GM21786 (cell line): ENCODE measurements around the gene NSD1.

Experiments
- ATAC-seq: cut with Tn5 transposase; IDR thresholded peaks from one replicate; pipeline ENCODE4 v1.9.1; 2021; ENCODE audit not compliant: unreplicated experiment

Gene NSD1

GRCh38 chr5:177319913-177320588 is 186.5 kb downstream of the NSD1 start:
- no peak for ATAC-seq

GRCh38 chr5:177320879-177321278 is 187.3 kb downstream of the NSD1 start:
- no peak for ATAC-seq

- ATAC-seq: no peak
Measured at GRCh38 chr5:177325868-177326381, 192.4 kb downstream of the NSD1 start.

DNA sequence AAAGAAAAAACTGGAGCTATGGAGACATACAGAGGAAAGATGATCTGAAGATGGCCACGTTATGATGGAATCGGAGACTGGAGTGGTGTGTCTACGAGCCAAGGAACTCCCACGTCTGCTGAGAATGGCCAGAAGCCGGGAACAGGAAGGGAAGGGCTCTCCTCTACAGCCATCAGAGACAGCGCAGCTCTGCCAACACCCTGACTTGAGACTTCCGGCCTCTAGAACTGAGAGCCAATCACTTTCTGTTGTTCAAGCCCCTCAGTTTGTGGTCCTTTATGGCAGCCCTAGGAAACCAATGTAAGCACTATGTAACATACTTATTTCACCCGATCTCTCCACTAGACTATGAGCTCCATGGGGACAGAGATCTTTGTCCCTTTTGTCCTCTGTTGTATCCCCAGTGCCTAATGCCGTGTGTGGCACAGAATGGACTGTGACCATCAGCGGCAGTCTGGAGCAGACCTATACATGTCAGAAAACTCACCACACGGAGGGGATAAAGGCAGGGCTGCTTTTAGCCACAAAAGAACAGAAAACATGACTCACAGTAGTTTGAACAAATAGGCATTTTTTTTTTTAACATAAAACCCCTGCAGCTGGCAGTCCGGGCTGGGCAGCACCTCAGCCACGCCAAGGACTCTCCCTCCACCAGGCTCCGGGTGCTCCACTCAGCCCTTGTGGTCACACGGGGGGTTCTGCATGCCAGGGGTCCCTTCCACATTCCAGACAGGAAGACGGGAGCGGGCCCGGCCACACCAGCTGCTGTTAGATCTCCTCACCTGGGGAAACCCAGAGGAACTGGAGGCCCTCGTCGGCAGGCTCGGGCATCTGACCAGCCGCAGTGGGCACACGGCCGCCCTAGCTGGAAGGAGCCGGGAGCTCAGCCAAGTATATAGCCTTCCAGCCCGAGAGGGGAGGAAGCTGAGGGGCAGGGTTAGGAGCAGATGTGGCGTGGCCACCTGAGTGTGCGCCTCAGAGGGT is 194.3 kb downstream of the NSD1 start:
- ATAC-seq: no peak

DNA sequence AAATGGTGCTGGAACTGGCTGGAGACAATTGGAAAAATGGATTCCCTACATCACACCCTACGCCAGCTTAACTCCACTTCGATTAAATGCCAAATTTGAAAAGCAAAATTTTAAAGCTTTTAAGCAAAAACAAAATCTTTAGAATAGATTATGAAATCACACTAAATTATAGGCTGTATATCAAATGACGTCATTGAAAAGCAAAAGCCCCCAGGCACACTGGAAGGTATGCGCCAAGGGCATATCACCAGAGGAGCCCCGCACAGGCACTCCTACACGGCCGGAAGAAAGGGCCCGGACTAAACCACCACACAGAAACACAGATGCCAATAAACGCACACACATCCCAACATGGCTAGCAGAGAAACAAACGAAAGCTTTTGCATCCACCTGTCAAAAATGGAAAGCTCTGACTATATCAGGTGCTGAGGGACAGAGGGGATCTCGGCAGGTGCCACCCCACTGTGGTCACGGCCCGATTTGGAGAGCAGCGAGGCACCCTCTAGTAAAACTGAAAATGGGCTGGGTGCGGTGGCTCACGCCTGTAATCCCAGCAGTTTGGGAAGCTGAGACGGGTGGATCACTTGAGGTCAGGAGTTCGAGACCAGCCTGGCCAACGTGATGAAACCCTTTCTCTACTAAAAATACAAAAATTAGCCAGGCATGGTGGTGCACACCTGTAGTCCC is 195.1 kb downstream of the NSD1 start:
- ATAC-seq: no peak

- ATAC-seq: no peak
Measured at GRCh38 chr5:177329883-177330282, 196.3 kb downstream of the NSD1 start.

DNA sequence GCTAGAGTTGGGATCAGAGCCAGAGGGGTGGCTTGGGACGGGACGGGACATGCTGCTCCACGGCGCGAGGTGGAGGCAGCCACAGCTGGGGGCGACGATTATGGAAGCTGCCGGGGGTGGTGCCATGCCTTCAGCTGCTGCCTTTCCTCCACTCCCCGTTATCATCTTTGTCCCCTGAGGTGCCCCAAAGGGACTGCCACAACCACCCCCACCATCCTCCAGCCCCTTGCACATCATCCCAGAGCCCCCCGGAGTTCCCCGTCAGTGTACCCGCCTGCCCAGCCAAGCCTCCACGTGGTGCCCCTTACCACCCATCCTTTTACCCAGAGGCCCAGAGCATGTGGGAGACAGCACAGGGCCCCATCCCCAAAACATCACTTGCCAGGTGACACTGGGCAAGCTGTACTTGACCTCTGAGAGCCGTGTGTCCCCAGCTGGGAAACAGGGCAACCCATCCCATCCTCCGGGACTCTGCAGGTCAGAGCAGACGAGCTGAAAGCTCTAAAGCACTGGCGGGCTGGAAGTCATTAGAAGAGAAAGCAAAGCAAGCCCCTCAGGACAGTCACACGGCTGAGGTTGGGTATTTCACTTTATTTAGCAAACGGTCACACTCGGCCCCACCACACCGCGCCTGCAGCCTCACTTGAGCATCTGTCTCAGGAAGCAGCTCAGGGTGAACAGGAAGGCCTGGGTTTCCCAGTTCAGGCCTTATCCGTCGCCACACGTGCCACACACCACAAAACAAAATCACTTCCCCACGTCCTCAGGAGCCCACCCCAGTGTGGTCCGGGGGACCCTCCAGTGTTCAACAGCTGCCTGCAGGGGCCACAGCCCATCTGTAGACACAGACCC is 197.6 kb downstream of the NSD1 start:
- no peak for ATAC-seq

- no peak for ATAC-seq
Measured at GRCh38 chr5:177332031-177332895, 198.7 kb downstream of the NSD1 start.

DNA sequence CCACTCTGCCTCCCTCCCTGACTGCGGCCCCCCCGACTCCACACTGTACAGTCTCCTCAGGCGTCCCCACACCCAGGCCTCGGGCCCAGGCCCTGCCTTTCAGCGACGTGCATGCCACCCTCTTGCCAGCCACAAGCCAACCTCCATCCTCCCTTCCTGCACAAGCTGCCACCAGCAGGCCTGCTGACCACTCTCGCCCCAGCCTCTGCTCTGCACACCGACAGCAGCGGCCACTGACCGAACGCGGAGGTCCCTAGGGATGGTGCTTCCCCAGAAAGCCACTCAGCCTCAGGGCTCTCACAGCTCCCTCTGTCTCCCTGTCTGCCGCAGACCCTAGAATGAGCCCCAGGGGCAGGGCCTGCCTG is 199.3 kb downstream of the NSD1 start:
- ATAC-seq: no peak

- no peak for ATAC-seq
Measured at GRCh38 chr5:177333420-177334154, 200.0 kb downstream of the NSD1 start.

GRCh38 chr5:177334155-177334551 is 200.6 kb downstream of the NSD1 start:
- ATAC-seq: no peak

GRCh38 chr5:177334781-177335700 is 201.5 kb downstream of the NSD1 start:
- no peak for ATAC-seq

GRCh38 chr5:177335701-177336065 is 202.1 kb downstream of the NSD1 start:
- no peak for ATAC-seq

GRCh38 chr5:177336112-177336511 is 202.5 kb downstream of the NSD1 start:
- no peak for ATAC-seq

DNA sequence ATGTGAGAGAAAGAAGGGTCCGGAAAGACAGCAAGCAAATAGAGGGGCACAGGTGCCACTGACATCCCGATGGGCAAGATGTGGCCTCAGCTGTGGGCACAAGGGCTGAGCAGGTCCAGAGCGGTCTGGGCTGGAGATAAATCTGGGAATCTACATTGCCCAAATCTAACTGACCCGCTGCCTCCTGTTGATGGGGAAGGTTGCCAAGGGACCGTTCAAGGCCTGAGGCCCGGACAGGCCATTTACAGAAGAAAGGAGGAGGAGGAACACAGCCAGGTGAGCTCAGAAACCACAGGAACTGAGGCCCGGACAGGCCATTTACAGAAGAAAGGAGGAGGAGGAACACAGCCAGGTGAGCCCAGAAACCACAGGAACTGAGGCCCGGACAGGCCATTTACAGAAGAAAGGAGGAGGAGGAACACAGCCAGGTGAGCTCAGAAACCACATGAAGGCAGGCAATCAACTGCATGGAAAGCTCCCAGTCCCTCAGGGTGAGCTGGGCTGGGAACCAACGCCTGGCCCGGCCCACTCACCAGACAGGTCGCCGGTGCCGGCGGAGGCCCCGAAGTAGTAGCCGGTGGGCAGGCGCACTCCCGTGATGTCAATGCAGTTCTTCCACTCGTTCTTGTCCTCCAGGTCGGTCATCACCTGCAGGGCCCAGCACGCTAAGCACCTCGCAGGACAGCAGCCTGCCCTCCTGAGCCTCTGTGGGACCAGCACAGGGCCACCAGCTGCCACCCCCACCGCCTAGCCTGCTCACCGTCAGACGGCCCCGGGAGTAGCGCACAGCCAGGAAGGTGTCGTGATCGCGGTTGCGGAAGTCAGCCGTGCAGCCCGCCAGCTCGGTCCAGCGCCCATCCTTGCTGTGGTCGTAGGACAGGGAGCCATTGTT is 203.3 kb downstream of the NSD1 start:
- no peak for ATAC-seq

DNA sequence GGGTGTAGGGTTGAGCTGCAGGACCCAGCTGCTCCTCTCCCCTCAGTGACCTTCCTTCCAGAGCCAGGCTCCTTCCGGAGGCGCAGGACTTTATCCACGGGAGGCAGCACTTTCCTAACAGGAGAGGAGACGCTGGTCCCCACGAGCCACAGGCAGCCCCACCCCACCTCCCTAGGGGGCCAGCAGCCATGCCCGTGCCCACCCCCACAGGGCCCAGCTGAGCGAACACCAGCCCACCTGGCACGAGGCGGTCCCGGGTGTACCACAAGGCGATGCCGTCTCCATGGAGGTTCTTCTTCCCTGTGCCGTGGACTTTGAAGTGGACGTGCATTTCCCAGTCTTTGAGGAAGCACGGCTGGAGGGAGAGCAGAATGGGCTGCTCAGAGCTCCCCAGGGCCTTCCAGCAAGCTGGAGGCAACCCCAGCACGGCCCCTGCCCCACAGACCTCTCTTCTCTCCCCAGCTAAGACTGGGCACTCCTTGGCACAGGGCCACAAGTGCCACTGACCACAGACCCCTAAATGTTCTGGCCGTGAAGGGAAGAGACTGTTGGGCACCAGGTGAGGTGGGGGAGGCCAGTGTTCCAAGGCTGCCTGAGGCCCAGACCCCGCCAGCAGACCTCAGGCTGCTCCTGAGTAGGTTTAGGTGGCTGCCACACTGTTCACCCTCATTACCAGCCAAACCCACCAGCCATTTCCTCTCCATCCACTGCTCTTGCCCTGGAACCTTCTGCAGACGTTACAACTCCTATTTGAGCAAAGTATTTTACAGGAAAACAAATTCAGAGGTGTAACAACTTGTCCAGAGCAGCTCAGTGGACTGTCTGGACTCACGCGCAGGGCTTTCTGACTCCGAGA is 204.9 kb downstream of the NSD1 start:
- no peak for ATAC-seq
